GM12865 (cell line): Measurements from ENCODE around the gene DNAH1.

Source experiments
- DNase-seq: peaks from one replicate; pipeline ENCODE4 v3.0.0; 2010; ENCODE audit warnings: low read depth
- H3K4me3 ChIP-seq: 2 replicates; pipeline ENCODE4 v1.5.1; 2011; ENCODE audit warnings: mild to moderate bottlenecking, low read depth, low read length, control low read depth
- CTCF ChIP-seq: IDR thresholded peaks from 2 replicates; pipeline ENCODE4 v1.5.1; 2011; ENCODE audit warnings: low read length, control low read depth, low read depth, inconsistent platforms; ENCODE audit not compliant: insufficient read depth; ENCODE audit errors: missing control alignments

DNAH1 gene

GRCh38 chr3:52315006-52315405, 1.1 kb upstream of the DNAH1 start:
- H3K4me3 ChIP-seq, result no peak overlapping the region
- no peak for TF ChIP-seq CTCF
- no peak for DNase-seq

GRCh38 chr3:52317208-52318000, 1.3 kb downstream of the DNAH1 start:
- DNase-seq, result peak; percentile 45
- no peak for TF ChIP-seq CTCF
- H3K4me3 ChIP-seq, result no peak overlapping the region

GRCh38 chr3:52318186-52318816, 2.2 kb downstream of the DNAH1 start:
- no peak overlapping the region for H3K4me3 ChIP-seq
- no peak for TF ChIP-seq CTCF
- no peak for DNase-seq

- DNase-seq, result no peak
- H3K4me3 ChIP-seq, result no peak overlapping the region
- no peak for TF ChIP-seq CTCF
Measured at GRCh38 chr3:52319921-52320595, 3.9 kb downstream of the DNAH1 start.

GRCh38 chr3:52321481-52321880, 5.4 kb downstream of the DNAH1 start:
- H3K4me3 ChIP-seq, result no peak overlapping the region
- TF ChIP-seq CTCF, result no peak
- DNase-seq, result no peak

- DNase-seq, result no peak
- no peak for TF ChIP-seq CTCF
- H3K4me3 ChIP-seq, result no peak overlapping the region
Measured at GRCh38 chr3:52322466-52322865, 6.3 kb downstream of the DNAH1 start.
